Measurements from ENCODE around the gene MALT1.
A peak's percentile ranks its signal among the peaks of the same experiment; 100 is the strongest.
"Not testable (repeated sequence)": the region's sequence is repeated elsewhere in the genome, so short reads cannot be mapped to it uniquely, and the experiment has no call there.

The MALT1 gene

DNA sequence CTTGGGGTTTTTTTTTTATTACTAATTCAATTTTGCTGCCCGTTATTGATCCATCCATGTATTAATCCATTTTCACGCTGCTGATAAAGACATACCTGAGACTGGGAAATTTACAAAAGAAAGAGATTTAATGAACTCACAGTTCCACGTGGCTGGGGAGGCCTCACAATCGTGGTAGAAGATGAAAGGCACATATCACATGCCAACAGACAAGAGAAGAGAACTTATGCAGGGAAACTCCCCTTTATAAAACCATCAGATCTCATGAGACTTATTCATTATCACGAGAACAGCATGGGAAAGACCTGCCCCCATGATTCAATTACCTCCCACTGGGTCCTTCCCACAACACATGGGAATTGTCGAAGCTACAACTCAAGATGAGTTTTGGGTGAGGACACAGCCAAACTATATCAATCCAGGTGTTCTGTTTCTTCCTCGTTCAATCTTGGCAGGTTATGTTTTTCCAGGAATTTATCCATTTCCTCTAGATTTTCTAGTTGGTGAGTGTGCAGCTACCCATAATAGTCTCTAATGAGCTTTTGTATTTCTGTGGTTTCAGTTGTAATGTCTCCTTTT is 18.0 kb upstream of the MALT1 start:
- not testable (repeated sequence) for DNase-seq (ENCODE audit: low spot score)

DNA sequence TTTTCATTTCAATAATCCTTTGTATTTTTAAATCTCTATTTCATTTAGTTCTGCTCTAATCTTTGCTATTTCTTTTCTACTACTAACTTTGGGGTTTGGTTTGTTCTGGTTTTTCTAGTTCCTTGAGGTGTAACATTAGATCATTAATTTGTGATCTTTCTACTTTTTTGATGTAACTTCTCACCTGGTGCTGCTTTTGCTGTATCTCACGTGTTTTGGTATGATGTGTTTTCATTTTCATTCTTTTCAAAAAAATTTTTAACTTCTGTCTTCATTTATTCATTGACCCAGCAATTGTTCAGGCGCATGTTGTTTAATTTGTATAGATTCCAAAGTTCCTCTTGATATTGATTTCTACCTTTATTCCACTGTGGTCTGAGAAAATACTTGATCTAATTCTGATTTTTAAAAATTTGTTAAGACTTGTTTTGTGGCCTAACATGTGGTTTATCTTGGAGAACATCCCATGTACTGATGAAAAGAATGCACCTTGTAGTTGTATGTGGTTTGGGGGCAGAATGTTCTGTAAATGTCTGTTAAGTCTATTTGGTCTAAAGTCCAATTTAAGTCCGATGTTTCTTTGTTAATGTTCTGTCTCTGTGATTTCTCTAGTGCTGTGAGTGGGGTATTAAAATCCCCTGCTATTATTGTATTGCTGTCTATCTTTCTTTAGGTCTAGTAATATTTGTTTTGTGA is 17.3 kb upstream of the MALT1 start:
- DNase-seq (ENCODE audit: low spot score) = no peak

DNA sequence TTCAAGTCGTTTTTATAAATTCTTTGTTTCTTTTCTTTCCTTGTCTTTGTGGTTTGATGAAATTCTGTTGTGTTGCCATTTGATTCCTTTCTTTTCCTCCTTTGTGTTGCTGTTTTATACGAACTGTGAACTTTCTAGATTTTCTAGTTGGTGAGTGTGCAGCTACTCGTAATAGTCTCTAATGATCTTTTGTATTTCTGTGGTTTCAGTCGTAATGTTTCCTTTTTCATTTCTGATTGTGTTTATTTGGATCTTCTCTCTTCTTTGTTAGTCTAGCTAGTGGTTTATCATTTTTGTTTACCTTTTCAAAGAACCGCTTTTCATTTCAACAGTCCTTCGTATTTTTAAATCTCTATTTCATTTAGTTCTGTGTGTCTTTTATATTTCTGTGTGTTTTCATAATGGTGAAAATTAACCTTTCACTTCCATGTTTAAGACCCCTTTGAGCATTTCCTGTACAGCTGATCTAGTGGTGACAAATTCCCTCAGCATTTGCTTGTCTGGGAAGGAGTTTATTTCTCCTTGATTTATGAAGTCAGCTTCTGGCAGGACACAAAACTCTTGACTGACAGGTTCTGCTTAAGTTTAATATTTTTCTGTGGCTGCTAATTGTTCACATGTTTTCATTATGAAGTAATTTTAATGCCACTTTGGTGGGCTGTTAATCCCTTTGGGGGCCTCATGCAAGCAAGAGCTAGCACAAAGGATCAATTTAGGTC is 16.2 kb upstream of the MALT1 start:
- no peak for DNase-seq (ENCODE audit: low spot score)

DNA sequence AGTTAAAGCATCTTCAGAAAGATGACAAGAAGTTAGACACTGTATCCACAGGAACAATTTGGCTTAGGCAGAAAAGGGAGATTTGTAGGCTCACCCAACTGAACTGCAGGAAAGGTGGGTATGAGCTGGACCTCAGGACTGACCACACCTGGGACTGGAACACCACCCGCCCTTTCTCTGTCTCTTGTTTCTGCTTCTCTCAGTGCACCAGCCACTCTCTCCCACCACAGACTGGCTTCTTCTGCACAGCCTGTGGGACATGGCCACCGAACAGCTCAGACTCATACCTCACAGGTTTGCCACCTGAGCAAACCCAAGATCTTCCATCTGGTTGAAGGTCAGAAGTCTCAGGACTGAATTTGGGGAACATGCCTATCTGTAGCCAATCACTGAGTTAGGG is 14.2 kb upstream of the MALT1 start:
- no peak for DNase-seq (ENCODE audit: low spot score)

DNA sequence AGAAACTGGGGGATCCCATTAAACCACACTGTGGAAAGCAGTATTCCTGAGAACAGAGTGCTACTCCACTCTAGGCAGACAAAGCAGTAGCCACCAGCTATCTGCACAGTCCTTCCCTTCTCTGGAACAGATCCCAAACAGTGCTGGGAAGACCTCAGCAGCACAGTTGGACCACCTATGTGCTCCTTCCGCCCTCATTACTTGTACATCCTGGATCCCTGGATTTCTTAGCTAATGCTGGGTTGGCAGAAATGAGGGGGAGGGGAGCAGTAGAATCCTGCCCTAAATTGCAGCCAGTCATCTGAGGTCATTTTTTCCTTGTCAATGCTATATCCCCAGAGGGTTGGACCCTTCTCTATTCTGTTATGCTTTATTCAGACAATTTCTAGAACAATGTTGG is 13.8 kb upstream of the MALT1 start:
- no peak for DNase-seq (ENCODE audit: low spot score)

DNA sequence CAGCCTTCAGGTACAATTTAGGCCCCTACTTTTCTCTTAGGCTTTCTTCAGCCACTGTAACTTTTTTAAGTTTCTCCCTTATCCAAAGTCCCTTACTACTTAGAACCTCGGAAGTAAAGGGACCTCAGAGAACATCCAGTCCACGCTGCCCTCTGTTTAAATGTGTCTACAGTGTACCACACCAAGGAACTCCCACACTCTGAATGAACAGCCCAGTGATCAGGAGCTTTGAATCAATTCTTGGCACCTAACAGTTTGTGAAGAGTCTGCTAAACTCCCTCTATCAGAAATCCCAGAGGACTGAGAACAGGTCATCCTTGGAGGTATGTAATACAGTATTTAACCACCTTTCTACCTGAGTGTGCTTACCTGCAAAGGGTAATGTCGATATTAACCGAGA is 11.6 kb upstream of the MALT1 start:
- no peak for DNase-seq (ENCODE audit: low spot score)

DNA sequence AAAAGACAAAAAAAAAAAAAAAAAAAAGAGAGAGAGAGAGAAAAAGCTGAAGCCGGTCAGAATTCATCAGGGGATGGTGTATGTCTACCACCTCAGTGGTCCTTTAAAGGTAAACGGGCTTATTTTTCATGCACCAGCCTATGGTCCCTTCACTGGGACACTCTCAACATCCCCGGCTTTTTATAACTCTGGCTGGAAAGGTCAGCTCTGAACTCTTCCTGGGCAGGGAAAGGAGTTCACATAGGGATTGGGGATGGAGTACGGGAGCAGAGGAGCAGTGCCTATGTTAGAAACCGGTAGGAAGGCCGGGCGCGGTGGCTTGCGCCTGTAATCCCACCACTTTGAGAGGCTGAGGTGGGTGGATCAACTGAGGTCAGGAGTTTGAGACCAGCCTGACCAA is 10.3 kb upstream of the MALT1 start:
- no peak for DNase-seq (ENCODE audit: low spot score)

DNA sequence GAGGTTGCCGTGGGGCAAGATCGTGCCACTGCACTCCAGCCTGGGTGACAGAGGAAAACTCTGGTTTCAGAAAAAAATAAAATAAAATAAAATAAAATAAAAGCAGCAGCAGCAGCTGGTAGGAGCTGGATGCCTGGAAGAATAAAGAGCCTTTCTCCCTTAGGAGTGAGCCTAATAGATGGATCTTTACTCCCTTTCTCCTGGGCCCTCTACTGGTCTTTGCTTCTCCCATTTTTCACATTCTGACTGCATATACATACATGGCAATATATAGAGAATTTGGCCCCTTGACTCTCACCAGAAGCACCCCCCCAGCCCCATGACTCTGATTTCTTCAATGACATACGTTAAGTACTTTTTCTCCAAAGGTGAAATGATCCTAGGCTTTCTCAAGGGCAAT is 9.8 kb upstream of the MALT1 start:
- peak; percentile 27 for DNase-seq (ENCODE audit: low spot score)

DNA sequence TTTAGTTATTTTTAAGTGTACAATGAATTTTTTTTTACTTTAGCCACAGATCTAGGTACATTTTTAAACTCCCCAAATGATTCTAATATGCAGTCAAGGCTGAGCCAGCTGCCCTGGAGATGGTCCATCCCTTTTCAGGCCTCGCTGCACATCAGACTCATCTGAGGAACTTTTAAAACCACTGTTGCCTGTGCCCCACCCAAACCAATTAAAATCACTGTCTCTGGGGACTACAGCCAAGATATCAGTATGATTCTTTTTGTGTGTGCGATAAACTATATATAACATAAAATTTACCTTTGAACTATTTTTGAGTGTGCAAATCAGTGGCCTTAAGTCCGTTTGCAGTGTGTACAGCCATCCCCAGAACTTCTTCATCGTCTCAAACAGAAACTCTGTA is 9.1 kb upstream of the MALT1 start:
- no peak for DNase-seq (ENCODE audit: low spot score)

DNA sequence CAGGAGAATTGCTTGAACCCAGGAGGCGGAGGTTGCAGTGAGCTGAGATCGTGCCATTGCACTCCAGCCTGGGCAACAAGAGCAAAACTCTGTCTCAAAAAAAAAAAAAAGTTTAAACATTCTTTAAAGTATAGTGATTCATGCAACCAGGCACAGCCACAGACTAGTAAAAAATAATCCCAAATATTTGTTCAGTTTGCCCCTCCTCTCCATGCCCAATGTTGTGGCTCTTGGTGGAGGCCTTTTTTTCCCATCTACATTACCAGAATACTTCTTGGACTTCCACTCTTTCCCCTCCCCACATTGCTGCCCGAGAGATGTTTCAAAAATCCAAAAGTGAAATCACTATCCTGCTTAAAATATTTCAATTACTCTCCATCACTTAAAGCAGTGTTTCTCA is 5.1 kb upstream of the MALT1 start:
- no peak for DNase-seq (ENCODE audit: low spot score)

DNA sequence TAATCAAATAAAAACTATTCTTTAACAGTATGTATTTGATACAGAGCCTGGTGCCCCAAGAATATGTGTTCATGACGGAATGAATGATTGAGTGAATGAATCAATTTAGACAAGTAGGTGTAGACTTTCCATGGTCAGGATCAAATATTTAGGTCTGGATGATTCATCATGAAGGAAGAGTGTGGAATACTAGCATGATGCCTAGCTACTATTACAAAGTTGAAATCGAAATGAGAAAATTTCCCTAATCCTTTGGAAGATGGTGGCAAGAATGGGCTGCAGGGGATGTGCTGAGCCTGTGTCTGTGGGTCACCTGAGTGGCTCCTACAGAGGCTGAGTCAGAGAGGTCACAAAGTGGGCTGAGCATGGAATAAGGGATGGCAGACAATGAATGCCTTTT is 3.1 kb upstream of the MALT1 start:
- no peak for DNase-seq (ENCODE audit: low spot score)

DNA sequence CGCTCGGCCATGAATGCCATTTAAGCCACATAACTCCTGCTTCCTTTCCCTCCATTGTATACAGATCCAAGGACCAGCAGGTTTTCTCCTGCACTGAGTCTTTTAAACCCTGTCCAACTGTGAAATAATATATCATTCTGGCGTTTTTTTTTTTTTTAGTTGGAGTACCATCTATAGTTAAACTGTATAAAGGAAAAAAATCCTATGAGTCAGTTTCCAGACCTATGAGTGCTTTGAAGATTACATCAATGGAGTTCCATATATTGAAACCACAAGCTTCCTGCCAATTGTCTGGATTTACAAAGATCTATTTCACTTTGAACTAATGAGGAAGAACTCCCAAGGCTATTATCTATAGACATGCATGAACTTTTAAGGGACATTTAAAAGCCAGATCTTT is 2.4 kb upstream of the MALT1 start:
- DNase-seq (ENCODE audit: low spot score) = peak; percentile 95

DNA sequence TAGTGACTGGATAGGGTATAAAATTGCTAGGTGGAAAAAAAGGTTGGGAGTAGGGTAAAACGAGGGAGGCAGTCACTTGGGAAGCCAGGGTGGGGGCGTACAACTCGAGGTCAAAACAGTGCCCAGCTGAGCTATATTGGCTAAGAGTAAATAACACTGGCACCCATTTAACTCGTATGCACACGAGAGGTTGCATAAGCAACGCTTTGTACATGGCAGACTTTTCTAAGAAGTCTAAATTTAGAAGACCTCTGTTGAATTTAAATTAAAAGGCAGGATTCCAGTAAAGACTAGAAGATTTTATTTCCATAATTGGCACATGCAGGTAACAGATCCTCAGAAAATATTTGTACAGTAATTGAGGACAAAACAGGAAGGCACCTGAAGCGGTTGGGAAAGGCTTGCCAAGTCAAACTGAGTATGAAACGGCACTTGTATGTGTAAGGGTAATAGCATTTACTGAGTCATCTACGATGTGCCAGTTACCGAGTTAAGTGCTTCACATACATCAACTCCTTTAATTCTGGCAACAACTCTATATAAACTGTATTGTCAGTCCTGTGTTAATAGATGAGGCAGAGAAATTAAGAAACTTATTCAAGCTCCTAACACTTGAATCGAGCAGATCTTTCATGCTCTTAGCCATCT is 1.4 kb upstream of the MALT1 start:
- DNase-seq (ENCODE audit: low spot score) = peak; percentile 66

DNA sequence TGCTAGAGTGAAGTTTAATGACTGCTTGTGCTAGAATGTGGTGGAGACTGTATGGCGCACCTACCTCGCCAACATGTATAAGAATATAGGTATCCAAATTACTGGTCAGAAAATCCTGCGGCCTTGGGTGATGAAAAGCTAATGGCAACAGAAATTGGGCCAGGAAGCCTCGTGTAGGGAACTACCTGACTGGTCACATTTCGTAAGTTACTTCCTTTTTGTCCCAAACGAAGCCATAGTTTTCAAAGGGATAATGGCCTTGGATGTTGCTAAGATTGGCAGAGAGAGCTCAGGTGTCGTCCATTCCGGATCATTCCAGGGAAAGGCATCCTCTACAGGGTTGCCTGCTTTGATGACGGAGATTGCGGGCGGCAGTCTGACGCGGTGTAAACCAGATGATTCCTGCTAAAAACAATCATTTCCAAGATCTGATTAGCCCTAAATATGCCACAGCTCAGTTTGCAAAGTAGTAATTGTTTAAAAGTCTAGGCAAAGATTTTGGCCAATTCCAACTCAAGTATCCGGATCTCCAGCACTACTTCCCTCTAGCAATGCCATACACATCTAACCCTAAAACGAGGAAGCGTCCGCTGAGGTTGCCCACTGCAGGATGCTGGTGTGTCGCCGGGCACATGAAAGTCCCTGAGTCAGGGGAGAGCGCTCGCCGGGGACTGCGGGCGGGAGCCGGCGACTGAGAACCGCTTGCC is 708 bp upstream of the MALT1 start:
- DNase-seq (ENCODE audit: low spot score) = peak; percentile 29

DNA sequence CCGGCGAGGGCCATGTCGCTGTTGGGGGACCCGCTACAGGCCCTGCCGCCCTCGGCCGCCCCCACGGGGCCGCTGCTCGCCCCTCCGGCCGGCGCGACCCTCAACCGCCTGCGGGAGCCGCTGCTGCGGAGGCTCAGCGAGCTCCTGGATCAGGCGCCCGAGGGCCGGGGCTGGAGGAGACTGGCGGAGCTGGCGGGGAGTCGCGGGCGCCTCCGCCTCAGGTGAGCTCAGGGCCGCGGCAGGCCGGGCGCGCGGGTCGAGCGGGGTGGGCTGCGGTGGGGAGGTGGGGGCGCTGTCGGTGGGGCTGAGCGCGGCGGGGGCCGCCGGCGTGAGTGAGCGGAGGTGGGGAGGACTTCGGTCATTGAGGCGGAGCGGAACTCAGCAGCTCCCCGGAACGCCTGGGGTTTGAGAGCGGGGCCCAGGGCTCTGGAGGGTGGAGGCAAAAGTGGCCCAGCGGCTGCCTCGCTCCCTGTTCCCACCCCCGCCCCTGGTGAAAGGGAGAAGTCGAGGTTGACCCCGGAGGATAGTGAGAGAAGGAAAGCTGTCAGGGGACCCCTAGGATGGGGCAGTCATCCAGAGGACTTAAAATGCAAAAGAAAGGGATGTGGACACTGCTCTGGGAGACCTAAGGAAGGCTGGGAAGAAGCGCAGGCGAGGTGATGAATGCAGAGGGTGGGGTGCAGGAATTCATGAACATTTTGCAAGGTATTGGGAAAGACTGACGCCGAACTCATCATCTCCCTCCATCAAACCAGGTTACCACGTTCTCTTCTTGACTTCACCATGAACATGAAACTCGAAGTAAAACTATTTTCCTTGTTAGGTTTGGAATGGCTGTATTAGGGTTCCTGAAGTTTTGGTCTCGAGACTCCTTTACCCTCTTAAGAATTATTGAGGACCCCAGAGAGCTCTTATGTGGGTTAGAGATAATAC is 633 bp downstream of the MALT1 start:
- peak; percentile 16 for DNase-seq (ENCODE audit: low spot score)

DNA sequence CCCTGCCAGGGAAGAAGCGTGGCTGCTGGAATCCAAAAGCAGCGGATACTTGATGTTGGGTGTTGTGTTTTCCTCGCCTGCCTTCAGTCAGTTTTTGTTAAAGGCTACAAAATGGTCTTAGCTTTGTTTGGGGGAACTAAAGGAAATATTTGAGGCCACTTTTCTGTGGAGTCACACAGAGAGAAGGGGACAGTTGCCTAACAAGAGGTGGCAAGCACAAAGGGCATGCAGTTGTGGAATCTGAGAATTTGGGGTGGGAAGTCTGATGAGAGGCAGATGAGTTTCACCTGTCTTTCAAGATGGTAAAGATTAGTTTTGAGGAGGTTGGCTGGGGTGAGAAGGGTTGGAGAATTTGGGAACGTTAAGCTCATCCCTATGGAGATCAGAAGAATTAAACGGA is 2.9 kb downstream of the MALT1 start:
- DNase-seq (ENCODE audit: low spot score) = no peak

DNA sequence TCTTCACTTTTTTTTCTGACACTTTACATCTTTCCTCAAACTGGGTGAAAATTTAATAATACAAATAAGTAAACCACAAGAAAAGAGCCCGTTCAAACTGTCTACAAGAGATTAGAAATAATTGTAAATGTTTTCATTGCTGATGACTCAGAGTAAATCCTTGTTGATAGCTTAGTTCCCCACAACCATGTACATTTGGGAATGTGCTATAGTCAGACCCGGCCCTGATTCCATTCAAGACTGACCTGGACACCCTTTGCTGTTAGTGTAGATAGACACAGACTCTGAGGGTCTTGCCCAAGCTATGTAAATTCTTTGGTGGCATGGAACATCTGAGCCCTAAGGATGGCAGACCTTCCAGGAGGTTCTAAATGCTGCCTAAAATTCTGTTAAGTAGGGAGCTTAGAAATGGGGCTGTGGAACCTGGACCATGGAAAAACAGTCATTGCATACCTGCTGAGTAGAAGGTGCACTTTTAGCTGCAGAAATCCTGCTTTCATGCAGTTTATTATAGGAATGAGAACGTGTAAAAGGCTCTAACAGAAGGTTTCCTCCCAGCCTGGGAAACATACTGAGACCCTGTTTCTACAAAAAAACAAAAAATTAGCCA is 3.7 kb downstream of the MALT1 start:
- no peak for DNase-seq (ENCODE audit: low spot score)

DNA sequence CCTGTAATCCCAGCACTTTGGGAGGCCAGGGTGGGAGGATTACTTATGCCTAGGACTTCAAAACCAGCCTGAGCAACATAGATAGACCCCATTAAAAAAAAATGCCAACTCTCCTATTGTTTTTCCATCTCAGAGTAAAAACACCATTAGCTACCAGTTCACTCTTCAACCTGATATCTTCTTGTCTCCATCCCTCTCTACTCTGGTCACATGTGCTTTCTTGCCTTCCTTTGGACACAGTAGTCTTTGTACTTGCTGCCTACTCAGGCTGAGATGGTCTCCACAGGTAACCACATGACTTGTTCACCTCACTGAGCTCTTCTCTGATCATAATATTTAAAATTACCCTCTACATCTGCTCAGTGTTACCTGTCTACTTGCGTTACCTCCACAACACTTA is 5.0 kb downstream of the MALT1 start:
- no peak for DNase-seq (ENCODE audit: low spot score)

DNA sequence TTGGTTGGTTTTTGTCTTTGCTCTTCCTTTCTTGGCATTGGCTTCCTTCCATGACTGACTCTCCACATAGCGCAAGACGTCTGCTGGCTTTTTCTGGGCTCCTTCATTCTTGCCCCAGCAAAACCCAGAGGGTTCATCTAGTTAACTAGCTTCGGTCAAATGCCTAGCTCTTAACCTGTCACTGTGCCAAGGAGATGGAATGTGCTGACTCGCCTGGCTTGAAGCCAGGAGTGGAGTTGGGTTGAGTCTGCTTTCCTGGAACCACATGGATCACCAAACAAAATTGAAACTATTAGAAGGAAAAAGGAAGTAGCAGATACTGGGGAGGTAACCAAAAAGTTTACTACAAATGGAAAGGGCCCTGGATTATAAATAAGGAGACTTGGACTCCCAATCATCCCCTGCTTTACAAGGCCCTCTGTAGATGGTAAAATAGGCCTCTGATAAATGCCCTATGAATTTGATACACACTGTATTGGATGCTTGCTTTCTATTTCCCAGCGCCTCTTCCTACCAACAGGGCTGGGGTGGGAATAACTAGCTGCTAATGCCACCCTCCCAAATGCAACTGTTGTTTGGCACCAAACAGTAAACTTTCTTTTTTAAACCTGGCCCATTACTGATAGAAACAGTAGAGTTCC is 11.3 kb downstream of the MALT1 start:
- no peak for DNase-seq (ENCODE audit: low spot score)

DNA sequence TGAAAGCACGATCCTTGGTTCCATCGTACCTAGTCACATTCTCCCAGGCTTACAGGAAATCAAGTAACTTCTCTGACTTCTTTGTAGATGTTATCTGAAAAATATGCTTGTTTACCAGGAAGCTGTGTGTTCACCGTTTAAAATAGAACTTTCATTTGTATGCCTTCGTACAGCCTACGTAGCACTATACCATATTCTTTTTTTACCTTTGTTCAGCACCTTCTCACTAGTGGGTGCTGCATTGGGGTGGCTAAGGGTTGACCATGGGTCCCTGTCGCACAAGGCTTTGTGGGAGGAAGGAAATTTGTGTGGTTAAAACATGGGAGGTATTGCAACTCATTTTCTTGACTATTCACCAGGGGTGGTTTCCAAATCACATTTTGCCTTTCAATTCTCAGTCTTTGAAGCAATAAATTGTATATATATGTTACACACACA is 16.6 kb downstream of the MALT1 start:
- no peak for DNase-seq (ENCODE audit: low spot score)

Measured in SW480 (cell line).